Activated T-cell treated with anti-CD3 and anti-CD28 coated beads, Interleukin-2, amount 50 U/mL, for 48 hours (primary cell): ENCODE results near the gene TNS3.

Source experiments
- DNase-seq, 2 experiments: peaks; one replicate each; pipeline ENCODE4 v3.0.0-alpha.2; 2020

The TNS3 gene

GRCh38 chr7:47314728-47315607, 266.9 kb downstream of the TNS3 start:
- no peak for DNase-seq

DNA sequence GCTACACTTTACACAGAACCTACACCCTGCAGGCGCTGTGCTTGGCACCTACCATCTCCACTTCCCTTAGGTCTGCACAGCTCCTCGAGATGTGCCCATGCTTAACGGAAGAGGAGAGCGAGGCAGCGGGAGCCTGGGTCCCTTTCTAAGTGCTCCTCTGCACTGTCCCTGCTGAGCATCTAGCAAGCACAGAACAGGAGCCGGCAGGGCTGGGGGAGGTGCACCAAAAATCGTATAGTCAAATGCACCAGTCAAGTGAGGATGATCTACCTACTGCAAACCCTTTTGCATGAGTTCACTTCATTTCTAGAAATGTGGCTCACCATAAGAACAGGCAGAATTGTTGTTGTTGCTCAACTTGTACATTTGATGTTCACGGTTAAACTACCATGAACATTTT, 267.7 kb downstream of the TNS3 start:
- DNase-seq, result no peak

DNA sequence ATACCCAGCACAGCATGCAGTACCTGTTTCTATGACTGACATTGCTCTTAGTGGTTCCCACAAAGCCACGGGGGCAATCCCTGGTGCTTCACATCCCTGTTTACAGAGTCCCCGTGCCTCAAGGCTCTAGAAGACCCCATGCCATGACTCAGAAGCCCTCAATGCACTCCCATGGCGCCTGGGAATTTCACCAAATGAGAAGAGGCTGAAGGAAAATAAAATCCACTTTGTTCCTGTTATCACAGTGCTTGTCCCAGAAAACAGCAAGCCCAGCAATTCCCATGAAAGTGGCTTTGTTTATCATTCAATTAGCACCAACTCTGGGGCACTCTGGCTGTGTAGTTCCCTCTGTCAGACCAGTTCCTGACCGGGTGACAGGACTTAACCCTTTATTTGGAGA, 268.3 kb downstream of the TNS3 start:
- DNase-seq, result no peak

DNA sequence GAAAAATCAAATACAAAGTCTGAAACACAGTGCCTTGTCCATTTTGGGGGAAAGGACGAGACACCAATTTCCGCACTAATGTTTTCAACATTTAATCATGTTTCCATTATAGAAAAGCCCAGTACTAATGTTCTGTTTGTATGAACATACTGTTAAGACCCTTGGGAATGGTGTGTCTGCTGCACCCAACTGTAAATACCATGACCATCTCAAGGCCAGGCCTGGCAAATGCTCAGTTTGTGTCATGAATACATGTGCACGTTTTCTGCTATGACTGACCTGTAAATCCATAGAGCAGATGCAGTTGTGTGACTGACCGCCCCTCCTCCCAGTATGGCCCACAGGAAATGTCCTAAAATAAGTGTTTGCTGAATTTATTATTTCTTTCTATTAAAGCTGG, 270.0 kb downstream of the TNS3 start:
- DNase-seq, result no peak

GRCh38 chr7:47310020-47310419, 271.9 kb downstream of the TNS3 start:
- no peak for DNase-seq

DNA sequence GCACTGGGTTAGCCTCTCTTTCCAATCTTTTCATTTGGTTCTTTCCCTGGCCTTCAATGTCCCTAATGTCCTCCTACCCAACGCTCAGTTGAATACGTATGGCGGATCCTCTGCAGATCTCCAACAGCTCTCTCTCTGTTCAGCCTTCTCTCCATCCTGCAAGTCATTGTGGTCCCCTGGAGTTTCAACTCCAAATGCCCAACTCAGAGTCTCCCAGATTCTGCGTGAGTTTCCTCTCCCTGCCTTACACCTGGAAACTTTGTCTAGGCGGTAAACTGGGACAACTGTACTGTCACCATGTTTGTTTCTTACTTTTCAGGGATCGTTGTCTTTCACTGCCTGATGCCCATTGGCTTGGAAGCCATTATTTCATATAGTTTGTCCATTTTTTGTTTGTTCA, 273.1 kb downstream of the TNS3 start:
- DNase-seq, result no peak

DNA sequence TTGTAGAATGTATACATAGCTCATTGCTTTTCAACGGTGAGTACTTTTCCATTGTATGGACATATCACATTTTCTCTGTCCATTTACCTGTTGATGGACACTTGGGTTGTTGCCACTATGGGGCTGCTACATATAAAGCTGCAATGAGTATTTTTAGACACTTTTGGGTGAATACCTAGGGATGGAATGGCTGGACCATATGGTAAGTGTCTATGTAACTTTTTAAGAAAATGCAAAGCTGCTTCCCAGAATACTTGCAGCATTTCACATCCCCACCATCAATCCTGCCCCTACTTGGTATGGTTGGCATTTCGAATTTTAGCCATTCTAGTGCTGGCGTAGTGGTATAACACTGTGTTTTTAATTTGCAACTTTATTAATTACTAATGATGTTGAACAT, 274.6 kb downstream of the TNS3 start:
- DNase-seq, result no peak

- no peak for DNase-seq
These were observed 276.9 kb downstream of the TNS3 start for GRCh38 chr7:47304727-47305719.

DNA sequence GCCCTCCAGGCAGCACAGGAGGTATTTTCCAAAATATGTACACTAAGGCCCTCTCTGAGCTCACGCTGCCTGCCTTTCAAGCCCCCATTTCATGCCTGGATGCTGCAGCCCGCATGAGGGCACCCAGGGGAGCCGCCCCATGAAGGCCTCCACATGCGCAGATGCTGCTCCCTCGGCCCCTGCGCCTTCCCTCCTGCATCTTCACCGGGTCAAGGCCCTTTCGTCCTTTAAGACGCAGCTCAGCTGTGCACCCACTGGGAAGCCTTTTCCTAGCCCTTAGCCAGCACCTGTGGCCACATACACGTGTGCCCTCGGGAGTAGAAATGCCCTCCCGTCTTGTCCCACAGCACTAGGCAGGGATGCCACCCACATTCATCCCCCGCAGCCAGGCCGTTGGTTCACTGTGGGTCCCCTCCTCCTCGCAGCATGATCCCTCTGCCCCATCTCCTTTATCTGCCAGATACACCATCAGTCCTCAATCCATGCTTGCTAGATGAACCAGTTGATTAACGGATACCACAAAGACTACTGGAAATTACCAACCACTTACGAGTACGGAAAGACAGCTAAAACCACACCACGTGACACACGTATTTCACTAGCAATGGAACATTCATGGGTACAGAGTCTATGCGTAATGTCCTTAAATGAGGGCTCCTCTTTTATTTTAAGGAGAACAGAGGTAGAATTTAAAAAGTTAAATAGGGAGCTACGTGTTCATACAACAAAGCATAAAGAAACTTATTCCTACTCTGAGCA, 278.0 kb downstream of the TNS3 start:
- DNase-seq, result no peak

- DNase-seq, result no peak
These were observed 278.8 kb downstream of the TNS3 start for GRCh38 chr7:47303014-47303694.

DNA sequence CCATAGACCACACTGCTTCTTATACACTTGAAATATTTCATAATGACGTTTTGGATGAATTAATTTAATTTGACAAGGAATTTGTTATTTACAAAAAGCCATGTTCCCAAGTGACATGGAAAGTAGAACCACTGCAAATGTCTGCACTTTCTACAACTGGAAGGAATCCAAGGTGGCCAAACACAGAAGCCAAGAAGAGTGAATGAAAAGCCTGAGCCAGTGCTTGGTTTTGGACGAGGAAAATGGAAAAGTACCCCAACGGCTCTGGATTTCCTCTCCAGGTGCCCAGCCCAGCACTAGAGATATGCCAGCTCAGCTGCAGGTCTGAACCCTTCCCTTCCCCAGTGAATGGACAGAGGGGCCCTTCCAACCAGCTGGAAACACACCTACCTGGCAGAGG, 279.4 kb downstream of the TNS3 start:
- no peak for DNase-seq

GRCh38 chr7:47301657-47302295, 280.1 kb downstream of the TNS3 start:
- DNase-seq, result no peak

- no peak for DNase-seq
These were observed 280.8 kb downstream of the TNS3 start for GRCh38 chr7:47301105-47301477.

DNA sequence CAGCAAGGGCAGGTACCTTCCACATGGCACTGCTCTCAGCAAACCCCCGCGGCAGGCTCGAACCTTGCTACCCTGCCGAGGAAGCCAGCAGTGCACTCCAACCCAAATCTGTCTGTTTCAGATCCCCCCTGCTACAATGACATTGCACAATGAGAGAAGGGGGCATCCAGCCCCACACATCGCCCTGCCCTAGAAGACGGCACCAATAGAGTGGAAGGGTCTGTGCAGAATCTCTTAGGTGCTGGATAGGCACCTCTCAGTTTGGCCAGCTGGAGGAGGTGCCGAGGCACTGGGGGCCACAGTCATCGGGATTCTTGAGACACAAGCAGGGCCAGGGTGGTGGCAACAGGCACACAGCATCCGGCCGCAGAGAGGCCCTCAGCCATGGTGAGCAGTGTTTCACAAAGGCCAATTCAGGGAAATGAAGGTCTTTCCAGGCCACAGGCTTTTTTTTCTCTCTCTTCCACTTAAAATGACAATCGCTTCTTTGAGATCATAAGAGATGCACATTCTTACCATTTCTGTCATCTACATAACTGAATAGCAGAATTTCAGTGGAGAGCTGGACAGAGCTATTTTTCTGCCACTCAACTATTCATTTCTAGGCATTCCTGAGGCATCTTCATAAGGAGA, 281.3 kb downstream of the TNS3 start:
- DNase-seq, result no peak

DNA sequence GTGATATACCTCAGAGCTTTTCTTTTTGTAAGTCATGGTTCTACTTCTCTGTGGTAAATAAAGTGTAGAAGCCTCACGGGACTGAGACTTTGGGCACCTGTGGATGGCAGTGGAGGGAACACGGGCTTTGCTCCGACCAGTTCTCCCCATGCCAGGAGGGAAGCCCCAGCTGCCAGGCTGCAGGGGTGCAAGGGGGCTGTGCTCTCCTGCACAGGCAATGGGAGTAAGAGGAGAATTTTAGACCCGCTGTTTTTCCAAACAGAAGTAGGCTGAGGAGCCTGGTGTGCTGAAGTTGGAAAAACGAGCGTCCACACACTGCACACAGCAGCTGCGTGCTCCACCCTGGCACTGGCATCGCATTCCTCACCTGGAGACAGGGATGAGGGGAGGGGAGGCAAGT, 282.4 kb downstream of the TNS3 start:
- no peak for DNase-seq

DNA sequence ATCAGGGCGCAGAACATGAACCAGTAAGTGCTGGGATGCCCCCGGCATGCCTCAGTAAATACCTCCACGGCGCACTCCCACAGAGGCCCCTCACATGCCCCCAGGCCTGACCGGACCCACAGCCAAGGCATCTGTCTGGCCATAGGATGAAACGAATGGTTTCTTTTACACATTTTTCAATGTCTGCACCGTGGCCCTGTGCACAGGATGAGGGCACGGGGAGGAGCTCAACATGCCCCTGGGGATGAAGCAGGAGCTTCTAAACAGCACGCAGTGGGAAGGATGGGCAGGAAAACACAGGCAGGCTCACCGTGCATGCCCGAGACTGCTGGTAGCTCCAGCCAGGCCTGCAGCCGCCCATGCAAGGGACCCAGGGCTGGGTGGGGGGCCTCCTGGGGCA, 283.3 kb downstream of the TNS3 start:
- no peak for DNase-seq

DNA sequence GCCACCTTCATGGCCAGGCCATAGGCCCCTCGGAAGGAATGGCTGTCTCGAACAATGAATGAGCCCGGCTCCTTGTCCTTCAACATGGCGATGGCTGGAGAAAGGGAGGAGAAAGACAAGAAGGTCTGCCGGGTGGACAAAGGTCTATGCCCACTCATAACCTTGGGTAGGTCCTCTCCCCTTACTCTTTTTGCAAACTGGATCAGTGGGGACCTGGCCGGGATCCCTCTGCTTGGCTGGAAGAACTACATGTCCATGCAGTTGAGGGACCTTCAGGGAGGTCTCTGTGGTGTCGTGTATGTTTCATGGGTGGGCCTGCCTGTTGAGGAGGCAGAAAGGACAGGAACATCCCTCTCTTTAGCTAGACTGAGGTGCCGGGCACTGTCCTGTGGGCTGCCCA, 284.8 kb downstream of the TNS3 start:
- DNase-seq, result no peak

DNA sequence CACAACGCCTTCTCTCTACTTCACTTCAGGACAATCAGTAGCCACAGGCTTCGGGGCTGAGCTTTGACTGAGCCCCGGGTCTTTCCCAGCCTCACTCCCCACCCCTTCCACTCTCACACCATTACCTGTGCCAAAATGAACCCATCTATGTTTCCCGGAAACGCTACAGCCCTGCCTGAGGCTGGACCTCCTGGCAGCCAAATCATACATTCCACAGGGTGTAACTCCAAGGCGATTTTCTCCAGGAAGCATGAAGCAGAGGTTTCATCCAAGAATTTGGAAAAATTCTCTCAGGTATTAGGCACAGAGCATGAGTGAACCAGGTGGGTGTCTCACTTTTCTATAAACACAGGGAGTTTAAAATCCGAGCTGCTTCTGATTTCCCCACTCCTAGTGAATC, 286.3 kb downstream of the TNS3 start:
- DNase-seq, result no peak

DNA sequence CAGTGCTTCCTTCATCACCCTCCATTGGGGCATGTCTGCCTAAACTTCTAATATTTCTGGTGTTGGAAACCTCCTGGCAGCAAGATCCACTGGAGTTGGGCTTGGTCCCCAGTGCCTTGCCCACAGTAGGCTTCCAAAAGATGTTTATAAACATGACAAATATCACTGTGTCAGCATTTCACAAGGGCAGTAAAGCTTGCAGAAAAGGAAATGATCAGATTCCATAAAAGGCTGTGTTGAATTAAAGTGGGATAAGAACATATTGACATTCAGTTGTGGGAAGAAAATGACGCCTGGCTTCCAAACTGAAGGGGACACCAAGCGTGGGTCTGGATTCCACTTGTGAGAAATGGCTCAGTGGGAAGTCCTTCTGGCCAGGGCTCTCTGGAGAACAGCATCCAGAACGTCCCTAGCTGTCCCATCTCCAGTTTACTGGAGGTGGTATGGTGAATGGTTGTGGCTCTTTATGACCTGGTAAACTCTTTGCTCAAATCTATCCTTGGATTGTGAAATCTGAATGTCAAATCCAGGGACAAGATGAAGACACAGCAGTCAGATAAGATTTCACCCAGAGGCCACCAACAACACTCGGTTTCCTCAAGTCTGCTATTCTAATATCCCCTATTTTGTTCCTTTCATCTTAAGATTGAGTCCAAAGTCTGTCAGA, 287.2 kb downstream of the TNS3 start:
- no peak for DNase-seq

- no peak for DNase-seq
These were observed 287.9 kb downstream of the TNS3 start for GRCh38 chr7:47293884-47294555.
